ENCODE measurements around the gene BRD3. TPM values are rescaled to one million over a fixed set of nuclear protein-coding genes. Genes with fewer than 3 reads are reported as not detected.
"Not testable (repeated sequence)": the region's sequence is repeated elsewhere in the genome, so short reads cannot be mapped to it uniquely, and the experiment has no call there.

Gene BRD3
- total and polyA plus RNA-seq, 4 experiments from 2014 or later, result 16.0 to 48.5 (median 30.5) TPM

- POLR2A ChIA-PET (ENCODE audit: partially characterized antibody), result no interaction called here
- no peak overlapping the region for H3K27ac Mint-ChIP-seq
- CTCF ChIA-PET (ENCODE audit: partially characterized antibody), result interaction anchor here (1.0 to 2.7 kb wide), 6 partner anchors 10 to 319 kb away, joined by 3 to 14 read pairs (median 3); no protein-coding TSS in a partner anchor
- Histone ChIP-seq H3K4me1 (ENCODE audit: insufficient read depth, low read length) (no peaks in the 10 kb centered on the region), H3K27ac (ENCODE audit: low read depth, low read length) (no peak overlapping the region), H3K9me3 (ENCODE audit: control insufficient read depth in 1 of 2, low read length in 2 of 2) (no peaks in the 10 kb centered on the region), H3K4me3 (ENCODE audit: low read length in 2 of 2) (no peak overlapping the region), H3K36me3 (ENCODE audit: insufficient read depth, low read length) (no peaks in the 10 kb centered on the region), H3K27me3 (ENCODE audit: insufficient read depth, low read length) (no peaks in the 10 kb centered on the region)
- no peak overlapping the region for H3K4me3 Mint-ChIP-seq
- intact Hi-C loops (cut with micrococcal nuclease), result loop anchor here (1.0 kb wide), 2 partner anchors 31 to 317 kb away; partner anchors contain the start of gene BRD3
- DNase-seq, result peak; percentile 51 to 62 (median 55)
- H3K27me3 Mint-ChIP-seq, result peaks cover 16 to 18% of the 10 kb centered on the region in 2 donors
- H3K4me1 Mint-ChIP-seq, result peaks cover 0 to 3% (median 0%) of the 10 kb centered on the region in 4 donors
- H3K36me3 Mint-ChIP-seq, result no peaks in the 10 kb centered on the region
- H3K9me3 Mint-ChIP-seq, result peaks cover 0 to 3% (median 0%) of the 10 kb centered on the region in 8 donors
Measured at GRCh38 chr9:134099123-134099761, 31.4 kb upstream of the BRD3 start.

- CTCF ChIA-PET (ENCODE audit: partially characterized antibody), result no interaction called here
- POLR2A ChIA-PET (ENCODE audit: partially characterized antibody), result no interaction called here
Measured at GRCh38 chr9:134089972-134090371, 22.1 kb upstream of the BRD3 start.

GRCh38 chr9:134088063-134088725 lies 20.4 kb upstream of the BRD3 start:
- Mint-ChIP-seq H3K9me3 (peaks cover 0 to 4% (median 0%) of the 10 kb centered on the region in 8 donors), H3K36me3 (no peaks in the 10 kb centered on the region), H3K4me3 (peak overlapping the region in 1 of 8 donors; percentile 9), H3K27ac (no peak overlapping the region), H3K27me3 (peaks cover 5 to 6% of the 10 kb centered on the region in 2 donors), H3K4me1 (no peaks in the 10 kb centered on the region)
- Histone ChIP-seq H3K4me1 (ENCODE audit: insufficient read depth, low read length) (no peaks in the 10 kb centered on the region), H3K27ac (ENCODE audit: low read depth, low read length) (no peak overlapping the region), H3K4me3 (ENCODE audit: low read length in 2 of 2) (no peak overlapping the region), H3K36me3 (ENCODE audit: insufficient read depth, low read length) (no peaks in the 10 kb centered on the region), H3K9me3 (ENCODE audit: control insufficient read depth in 1 of 2, low read length in 2 of 2) (no peaks in the 10 kb centered on the region), H3K27me3 (ENCODE audit: insufficient read depth, low read length) (no peaks in the 10 kb centered on the region)
- ChIA-PET POLR2A (ENCODE audit: partially characterized antibody) (no interaction called here), CTCF (ENCODE audit: partially characterized antibody) (interaction anchor here (1.1 kb wide), 1 partner anchor 11 kb away, joined by 3 read pairs; no protein-coding TSS in a partner anchor)
- intact Hi-C loops (cut with micrococcal nuclease), result no loop called here
- no peak for DNase-seq

More at GRCh38 chr9:134089972-134090371, 22.1 kb upstream of the BRD3 start:
- intact Hi-C loops (cut with micrococcal nuclease), result no loop called here
- Histone ChIP-seq H3K4me1 (ENCODE audit: insufficient read depth, low read length) (no peaks in the 10 kb centered on the region), H3K9me3 (ENCODE audit: control insufficient read depth in 1 of 2, low read length in 2 of 2) (no peaks in the 10 kb centered on the region), H3K36me3 (ENCODE audit: insufficient read depth, low read length) (no peaks in the 10 kb centered on the region), H3K27ac (ENCODE audit: low read depth, low read length) (no peak overlapping the region), H3K4me3 (ENCODE audit: low read length in 2 of 2) (no peak overlapping the region), H3K27me3 (ENCODE audit: insufficient read depth, low read length) (no peaks in the 10 kb centered on the region)
- DNase-seq, result no peak
- Mint-ChIP-seq H3K4me3 (no peak overlapping the region), H3K27ac (no peak overlapping the region), H3K4me1 (no peaks in the 10 kb centered on the region), H3K27me3 (peaks cover 5 to 9% of the 10 kb centered on the region in 2 donors), H3K36me3 (no peaks in the 10 kb centered on the region), H3K9me3 (peaks cover 0 to 4% (median 0%) of the 10 kb centered on the region in 8 donors)

- Mint-ChIP-seq H3K27ac (no peak overlapping the region), H3K9me3 (peaks cover 0 to 9% (median 3%) of the 10 kb centered on the region in 8 donors)
- CTCF ChIA-PET (ENCODE audit: partially characterized antibody), result no interaction called here
Measured at GRCh38 chr9:134085674-134086073, 17.8 kb upstream of the BRD3 start.

DNA sequence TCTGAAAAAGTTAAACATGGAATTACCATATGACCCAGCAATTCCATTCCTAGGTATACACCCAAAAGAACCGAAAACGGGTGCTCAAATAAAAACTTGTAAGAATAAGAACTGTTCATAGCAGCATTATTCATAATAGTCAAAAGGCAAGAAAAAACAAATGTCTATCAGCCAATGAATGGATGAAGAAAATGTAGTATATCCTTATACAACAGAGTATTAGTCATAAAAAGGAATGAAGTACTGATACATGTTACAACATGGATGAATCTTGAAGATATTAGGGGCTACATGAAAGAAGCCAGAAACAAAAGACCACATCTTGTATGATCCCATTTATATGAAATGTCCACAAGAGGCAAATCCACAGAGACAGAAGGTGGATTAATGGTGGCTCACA lies 15.6 kb upstream of the BRD3 start:
- Histone ChIP-seq H3K27ac (ENCODE audit: low read depth, low read length) (no peak overlapping the region), H3K4me3 (ENCODE audit: low read length in 2 of 2) (no peak overlapping the region), H3K36me3 (ENCODE audit: insufficient read depth, low read length) (no peaks in the 10 kb centered on the region), H3K4me1 (ENCODE audit: insufficient read depth, low read length) (no peaks in the 10 kb centered on the region), H3K27me3 (ENCODE audit: insufficient read depth, low read length) (no peaks in the 10 kb centered on the region), H3K9me3 (ENCODE audit: control insufficient read depth in 1 of 2, low read length in 2 of 2) (no peaks in the 10 kb centered on the region)
- H3K27ac Mint-ChIP-seq, result no peak overlapping the region
- peaks cover 0 to 2% of the 10 kb centered on the region in 2 donors for H3K36me3 Mint-ChIP-seq
- H3K9me3 Mint-ChIP-seq, result peaks cover 0 to 24% (median 13%) of the 10 kb centered on the region in 8 donors
- H3K4me3 Mint-ChIP-seq, result no peak overlapping the region
- POLR2A ChIA-PET (ENCODE audit: partially characterized antibody), result no interaction called here
- DNase-seq, result no peak
- H3K4me1 Mint-ChIP-seq, result no peaks in the 10 kb centered on the region
- intact Hi-C loops (cut with micrococcal nuclease), result no loop called here
- peaks cover 4 to 7% of the 10 kb centered on the region in 2 donors for H3K27me3 Mint-ChIP-seq
- CTCF ChIA-PET (ENCODE audit: partially characterized antibody), result no interaction called here

More at GRCh38 chr9:134085674-134086073, 17.8 kb upstream of the BRD3 start:
- no peak overlapping the region for H3K27ac ChIP-seq (ENCODE audit: low read depth, low read length)
- no peaks in the 10 kb centered on the region for H3K4me1 Mint-ChIP-seq
- POLR2A ChIA-PET (ENCODE audit: partially characterized antibody), result no interaction called here
- intact Hi-C loops (cut with micrococcal nuclease), result no loop called here
- H3K4me3 Mint-ChIP-seq, result peak overlapping the region in 1 of 8 donors; percentile 8
- H3K4me3 ChIP-seq (ENCODE audit: low read length in 2 of 2), result no peak overlapping the region
- peaks cover 2 to 5% of the 10 kb centered on the region in 2 donors for H3K27me3 Mint-ChIP-seq
- no peak for DNase-seq
- no peaks in the 10 kb centered on the region for H3K9me3 ChIP-seq (ENCODE audit: control insufficient read depth in 1 of 2, low read length in 2 of 2)
- H3K4me1 ChIP-seq (ENCODE audit: insufficient read depth, low read length), result no peaks in the 10 kb centered on the region
- H3K36me3 ChIP-seq (ENCODE audit: insufficient read depth, low read length), result no peaks in the 10 kb centered on the region
- H3K36me3 Mint-ChIP-seq, result no peaks in the 10 kb centered on the region
- no peaks in the 10 kb centered on the region for H3K27me3 ChIP-seq (ENCODE audit: insufficient read depth, low read length)

DNA sequence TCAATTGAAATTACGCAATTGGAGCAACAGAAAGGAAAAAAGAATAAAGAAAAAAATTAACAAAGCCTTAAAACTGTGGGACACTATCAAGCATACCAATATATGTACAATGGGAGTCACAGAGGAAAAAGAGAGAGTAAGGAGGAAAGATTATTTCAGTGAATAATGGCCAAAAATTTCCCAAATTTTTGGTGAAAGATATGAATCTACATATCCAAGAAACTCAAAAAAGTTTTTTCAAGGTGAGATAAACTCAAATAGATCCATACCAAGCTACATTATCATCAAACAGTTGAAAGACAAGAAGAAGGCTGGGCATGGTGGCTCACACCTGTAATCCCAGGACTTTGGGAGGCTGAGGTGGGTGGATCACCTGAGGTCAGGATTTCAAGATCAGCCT lies 8.8 kb upstream of the BRD3 start:
- Mint-ChIP-seq H3K4me1 (no peaks in the 10 kb centered on the region), H3K4me3 (no peak overlapping the region), H3K9me3 (peaks cover 0 to 41% (median 28%) of the 10 kb centered on the region in 8 donors), H3K27me3 (peaks cover 6 to 12% of the 10 kb centered on the region in 2 donors), H3K27ac (no peak overlapping the region), H3K36me3 (peaks cover 0 to 2% of the 10 kb centered on the region in 2 donors)
- ChIA-PET POLR2A (ENCODE audit: partially characterized antibody) (no interaction called here), CTCF (ENCODE audit: partially characterized antibody) (no interaction called here)
- no peak overlapping the region for H3K4me3 ChIP-seq (ENCODE audit: low read length in 2 of 2)
- H3K27me3 ChIP-seq (ENCODE audit: insufficient read depth, low read length), result no peaks in the 10 kb centered on the region
- no peaks in the 10 kb centered on the region for H3K9me3 ChIP-seq (ENCODE audit: control insufficient read depth in 1 of 2, low read length in 2 of 2)
- no peak for DNase-seq
- no peak overlapping the region for H3K27ac ChIP-seq (ENCODE audit: low read depth, low read length)
- no peaks in the 10 kb centered on the region for H3K4me1 ChIP-seq (ENCODE audit: insufficient read depth, low read length)
- intact Hi-C loops (cut with micrococcal nuclease), result no loop called here
- H3K36me3 ChIP-seq (ENCODE audit: insufficient read depth, low read length), result no peaks in the 10 kb centered on the region

DNA sequence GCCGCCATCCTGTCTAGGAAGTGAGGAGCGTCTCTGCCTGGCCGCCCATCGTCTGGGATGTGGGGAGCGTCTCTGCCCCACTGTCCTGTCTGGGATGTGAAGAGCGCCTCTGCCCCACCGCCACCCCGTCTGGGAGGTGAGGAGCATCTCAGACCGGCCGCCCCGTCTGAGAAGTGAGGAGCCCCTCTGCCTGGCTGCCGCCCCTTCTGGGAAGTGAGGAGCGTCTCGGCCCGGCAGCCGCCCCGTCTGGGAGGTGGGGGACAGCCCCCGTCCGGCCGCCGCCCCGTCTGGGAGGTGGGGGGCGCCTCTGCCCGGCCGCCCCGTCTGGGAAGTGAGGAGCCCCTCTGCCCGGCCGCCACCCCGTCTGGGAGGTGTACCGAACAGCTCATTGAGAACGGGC lies 7.9 kb upstream of the BRD3 start:
- H3K27ac Mint-ChIP-seq; H3K4me3 Mint-ChIP-seq; H3K4me1 Mint-ChIP-seq; H3K4me3 ChIP-seq (ENCODE audit: low read length in 2 of 2); intact Hi-C loops (cut with micrococcal nuclease); H3K27ac ChIP-seq (ENCODE audit: low read depth, low read length); DNase-seq; CTCF ChIA-PET (ENCODE audit: partially characterized antibody); H3K9me3 ChIP-seq (ENCODE audit: control insufficient read depth in 1 of 2, low read length in 2 of 2); H3K4me1 ChIP-seq (ENCODE audit: insufficient read depth, low read length); H3K36me3 Mint-ChIP-seq; POLR2A ChIA-PET (ENCODE audit: partially characterized antibody); H3K36me3 ChIP-seq (ENCODE audit: insufficient read depth, low read length); H3K27me3 ChIP-seq (ENCODE audit: insufficient read depth, low read length): not testable (repeated sequence)
- Mint-ChIP-seq H3K9me3 (peaks cover 0 to 36% (median 27%) of the 10 kb centered on the region in 8 donors), H3K27me3 (peaks cover 11 to 14% of the 10 kb centered on the region in 2 donors)
